ENCODE measurements around the gene MAD1L1. TPM values are rescaled to one million over a fixed set of nuclear protein-coding genes. Genes with fewer than 3 reads are reported as not detected.

Gene MAD1L1
- total and polyA plus RNA-seq, 2 of the 13 experiments (the other 11 are each of a cell fraction or from before 2014, with no cell fraction given) = 17.4 to 64.7 TPM

DNA sequence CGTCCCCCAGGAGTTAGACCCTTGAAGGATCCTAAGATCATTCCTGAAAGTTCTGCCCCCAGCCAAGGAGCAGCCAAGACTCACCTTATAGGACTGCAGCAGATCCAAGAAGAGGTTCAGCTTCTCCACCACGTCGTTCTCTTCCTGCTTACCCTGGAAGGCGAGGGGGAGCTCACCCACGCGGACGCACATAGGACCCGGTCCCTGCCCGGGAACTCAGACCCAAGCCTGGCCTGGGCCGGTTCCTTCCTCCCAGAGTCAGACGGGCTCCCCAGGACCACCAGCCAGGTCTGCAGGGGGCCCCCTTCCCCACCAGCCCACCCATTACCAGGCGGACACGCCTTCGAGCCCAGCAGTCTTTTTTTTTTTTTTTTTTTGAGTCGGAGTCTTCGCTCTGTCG lies 24.9 kb upstream of the MAD1L1 start:
- H3K4me2 ChIP-seq (ENCODE audit: low read depth, low read length) = no peak overlapping the region
- no TSS peak for BruUV-seq (replicated peaks)
- intact Hi-C loops (cut with micrococcal nuclease; ENCODE audit: unreplicated experiment) (no loop called here), in situ Hi-C loops (cut with HindIII; ENCODE audit: extremely low pct_ligation_motif_present, low pct_unique_long_range_greater_than_20kb) (loop anchor here (10.0 kb wide), 1 partner anchor 47 kb away; no protein-coding TSS in a partner anchor)
- no peak overlapping the region for H2AFZ ChIP-seq (ENCODE audit: low read length)
- no peak overlapping the region for H3K4me3 ChIP-seq (replicated peaks in 1 of 3; ENCODE audit: insufficient read depth in 1 of 3, low read depth in 2 of 3, low read length in 3 of 3)
- no peak overlapping the region for H3K9ac ChIP-seq (ENCODE audit: insufficient read depth, low read depth, low read length)
- peaks cover 6 to 34% of the 10 kb centered on the region in 2 experiments; a peak in 3 of 5 replicates for H3K36me3 ChIP-seq (replicated peaks in 1 of 2; ENCODE audit: control insufficient read depth in 1 of 2, insufficient read depth in 2 of 2, low read length in 2 of 2)
- POLR2A ChIA-PET = interaction anchor here (0.9 kb wide), 1 partner anchor 26 kb away, joined by 3 read pairs; no protein-coding TSS in a partner anchor
- H4K20me1 ChIP-seq (ENCODE audit: insufficient read depth, low read length) = no peaks in the 10 kb centered on the region
- H3K27ac ChIP-seq (ENCODE audit: extremely low read length, insufficient read depth, low read length) = no peak overlapping the region
- DNase-seq (ENCODE audit: low spot score) = no peak
- TF ChIP-seq TGIF2 (CRISPR knock-in tag; IDR thresholded peaks at IDR 0.05) = no peak
- no peak for TF ChIP-seq CBX1 (IDR thresholded peaks at IDR 0.05; ENCODE audit: low read depth)
- no peak for TF ChIP-seq ZNF670 (CRISPR knock-in tag; IDR thresholded peaks at IDR 0.05; ENCODE audit: borderline replicate concordance)
- TF ChIP-seq ZNF431 (CRISPR knock-in tag; IDR thresholded peaks at IDR 0.05; ENCODE audit: borderline replicate concordance, low read depth) = no peak
- TF ChIP-seq, protein P1, sequence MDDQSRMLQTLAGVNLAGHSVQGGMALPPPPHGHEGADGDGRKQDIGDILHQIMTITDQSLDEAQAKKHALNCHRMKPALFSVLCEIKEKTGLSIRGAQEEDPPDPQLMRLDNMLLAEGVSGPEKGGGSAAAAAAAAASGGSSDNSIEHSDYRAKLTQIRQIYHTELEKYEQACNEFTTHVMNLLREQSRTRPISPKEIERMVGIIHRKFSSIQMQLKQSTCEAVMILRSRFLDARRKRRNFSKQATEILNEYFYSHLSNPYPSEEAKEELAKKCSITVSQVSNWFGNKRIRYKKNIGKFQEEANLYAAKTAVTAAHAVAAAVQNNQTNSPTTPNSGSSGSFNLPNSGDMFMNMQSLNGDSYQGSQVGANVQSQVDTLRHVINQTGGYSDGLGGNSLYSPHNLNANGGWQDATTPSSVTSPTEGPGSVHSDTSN (CRISPR knock-in tag; IDR thresholded peaks at IDR 0.05; ENCODE audit: borderline replicate concordance) = no peak
- TF ChIP-seq, protein P2, sequence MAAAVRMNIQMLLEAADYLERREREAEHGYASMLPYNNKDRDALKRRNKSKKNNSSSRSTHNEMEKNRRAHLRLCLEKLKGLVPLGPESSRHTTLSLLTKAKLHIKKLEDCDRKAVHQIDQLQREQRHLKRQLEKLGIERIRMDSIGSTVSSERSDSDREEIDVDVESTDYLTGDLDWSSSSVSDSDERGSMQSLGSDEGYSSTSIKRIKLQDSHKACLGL (CRISPR knock-in tag; IDR thresholded peaks at IDR 0.05) = no peak
- no peak for TF ChIP-seq FOXJ3 (CRISPR knock-in tag; IDR thresholded peaks at IDR 0.05; ENCODE audit: borderline replicate concordance)
- TF ChIP-seq MED13 (CRISPR knock-in tag; IDR thresholded peaks at IDR 0.05) = no peak
- no peak for TF ChIP-seq ZNF616 (CRISPR knock-in tag; IDR thresholded peaks at IDR 0.05; ENCODE audit: low read depth)
- no peak for TF ChIP-seq ZNF782 (CRISPR knock-in tag; IDR thresholded peaks at IDR 0.05; ENCODE audit: borderline replicate concordance)
- no peak for ATAC-seq
- H3K9me3 ChIP-seq (ENCODE audit: low read length) = no peaks in the 10 kb centered on the region
- WGBS (ENCODE audit: low lambda C conversion rate) = 92% methylated on average over 13 of the region's 17 CpGs
- H3K4me1 ChIP-seq (ENCODE audit: insufficient read depth, low read length) = no peaks in the 10 kb centered on the region
- no peak for FAIRE-seq
- no peaks in the 10 kb centered on the region for H3K27me3 ChIP-seq (ENCODE audit: control insufficient read depth in 1 of 2, insufficient read depth in 2 of 2, low read length in 2 of 2)
- CTCF ChIA-PET (ENCODE audit: low intra/inter-chr PET ratio, low total read pairs) = no interaction called here
- H3K79me2 ChIP-seq (ENCODE audit: insufficient read depth, low read length) = no peaks in the 10 kb centered on the region

All from HepG2 (cell line).